LNCAP (cell line): ENCODE measurements around the gene CSKMT.

Source experiments
- TF ChIP-seq, protein P1 (sequence below): fragments of 450-650 bp; IDR thresholded peaks from 2 replicates; pipeline ENCODE4 v1.5.1; 2017; ENCODE audit warnings: mild to moderate bottlenecking

CSKMT gene

GRCh38 chr11:62667460-62667859 is 2.3 kb downstream of the CSKMT start:
- TF ChIP-seq, protein P1, sequence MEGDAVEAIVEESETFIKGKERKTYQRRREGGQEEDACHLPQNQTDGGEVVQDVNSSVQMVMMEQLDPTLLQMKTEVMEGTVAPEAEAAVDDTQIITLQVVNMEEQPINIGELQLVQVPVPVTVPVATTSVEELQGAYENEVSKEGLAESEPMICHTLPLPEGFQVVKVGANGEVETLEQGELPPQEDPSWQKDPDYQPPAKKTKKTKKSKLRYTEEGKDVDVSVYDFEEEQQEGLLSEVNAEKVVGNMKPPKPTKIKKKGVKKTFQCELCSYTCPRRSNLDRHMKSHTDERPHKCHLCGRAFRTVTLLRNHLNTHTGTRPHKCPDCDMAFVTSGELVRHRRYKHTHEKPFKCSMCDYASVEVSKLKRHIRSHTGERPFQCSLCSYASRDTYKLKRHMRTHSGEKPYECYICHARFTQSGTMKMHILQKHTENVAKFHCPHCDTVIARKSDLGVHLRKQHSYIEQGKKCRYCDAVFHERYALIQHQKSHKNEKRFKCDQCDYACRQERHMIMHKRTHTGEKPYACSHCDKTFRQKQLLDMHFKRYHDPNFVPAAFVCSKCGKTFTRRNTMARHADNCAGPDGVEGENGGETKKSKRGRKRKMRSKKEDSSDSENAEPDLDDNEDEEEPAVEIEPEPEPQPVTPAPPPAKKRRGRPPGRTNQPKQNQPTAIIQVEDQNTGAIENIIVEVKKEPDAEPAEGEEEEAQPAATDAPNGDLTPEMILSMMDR = no peak

- TF ChIP-seq, protein P1 = no peak
Measured at GRCh38 chr11:62669420-62670161, 4.5 kb downstream of the CSKMT start.

GRCh38 chr11:62671236-62671607 is 6.1 kb downstream of the CSKMT start:
- TF ChIP-seq, protein P1 = no peak

- TF ChIP-seq, protein P1 = no peak
Measured at GRCh38 chr11:62671608-62672389, 6.7 kb downstream of the CSKMT start, which contains the start of the genes LBHD1 and UQCC3. Gene LBHD1 (minus strand): TSS chr11:62672267. CDS start chr11:62670031, 2,236 bp downstream. Gene UQCC3 (plus strand): TSS chr11:62671673. CDS start chr11:62671746, 73 bp downstream.

DNA sequence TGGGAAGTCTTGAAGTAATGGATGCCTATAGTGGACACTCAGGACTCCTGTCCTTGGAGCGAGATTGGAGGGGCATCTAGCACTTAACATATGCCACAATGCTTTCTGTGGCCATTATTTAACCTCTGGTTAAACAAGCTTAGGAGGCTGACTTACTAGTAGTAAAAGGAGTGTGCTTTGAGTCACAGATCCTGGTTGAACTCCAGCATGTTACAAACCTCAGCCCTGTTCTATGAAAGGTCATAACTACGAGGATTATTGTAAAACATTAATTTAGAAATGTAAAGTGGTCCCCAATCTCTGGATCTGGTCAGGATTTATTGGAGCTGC is 8.0 kb downstream of the CSKMT start:
- TF ChIP-seq, protein P1 = no peak

DNA sequence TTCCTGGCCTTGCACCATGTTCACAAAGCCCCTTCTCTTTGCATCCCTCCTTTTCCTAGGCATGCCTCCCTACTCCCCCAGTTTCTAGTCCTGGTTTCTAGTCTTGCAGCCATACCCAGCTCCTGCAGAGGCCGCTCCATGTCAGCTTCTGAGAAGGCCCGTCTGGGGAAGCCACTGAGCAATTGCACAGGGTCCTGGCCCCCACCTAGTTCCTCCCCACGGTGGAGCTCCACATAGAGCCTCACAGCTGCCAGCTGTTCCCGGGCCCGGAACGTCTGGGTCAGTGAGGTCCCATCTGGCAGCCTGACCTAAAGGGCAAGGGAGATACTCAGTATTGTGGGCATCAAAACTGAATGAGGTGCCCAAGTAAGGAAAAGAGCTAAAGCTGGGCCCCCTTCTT is 11.6 kb downstream of the CSKMT start:
- TF ChIP-seq, protein P1 = no peak

DNA sequence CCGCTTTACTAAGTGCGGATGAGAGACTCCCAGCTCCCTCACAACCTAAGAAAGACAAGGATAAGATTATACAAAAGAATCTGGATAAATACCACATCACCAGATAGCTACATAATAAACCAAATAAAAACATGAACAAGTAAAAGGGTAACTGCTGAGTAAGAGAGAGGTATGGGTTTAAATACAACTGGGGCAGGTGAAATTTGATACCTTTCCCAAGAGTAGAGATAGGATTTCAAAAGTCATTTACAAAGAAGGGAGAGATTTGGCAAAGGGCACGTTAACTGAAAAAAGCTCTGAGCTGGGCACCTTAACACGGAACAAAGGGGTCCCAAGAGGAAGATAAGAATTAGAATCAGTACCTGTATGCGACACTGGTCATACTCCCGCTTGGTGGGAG is 12.0 kb downstream of the CSKMT start:
- TF ChIP-seq, protein P1 = no peak
